Body of pancreas (tissue), 4 donors: Measurements from ENCODE around the gene TMSB10.

Experiments used
- POLR2A ChIP-seq, 3 donors: fragments of 450-650 bp; IDR thresholded peaks; one replicate each; pipeline ENCODE4 v1.6.1; 2016; ENCODE audit warnings: antibody characterized with exemption in 3 of 3, mild to moderate bottlenecking in 2 of 3
- TF ChIP-seq, protein P1 (sequence below), 7 experiments: fragments of 450-650 bp in 4 of 7; fragments of 200-600 bp in 3 of 7; sonication (generic) in 3 of 7; IDR thresholded peaks; one replicate each; pipeline ENCODE4 v1.5.1; 2016 to 2019; ENCODE audit warnings: antibody characterized with exemption in 7 of 7

DNA sequence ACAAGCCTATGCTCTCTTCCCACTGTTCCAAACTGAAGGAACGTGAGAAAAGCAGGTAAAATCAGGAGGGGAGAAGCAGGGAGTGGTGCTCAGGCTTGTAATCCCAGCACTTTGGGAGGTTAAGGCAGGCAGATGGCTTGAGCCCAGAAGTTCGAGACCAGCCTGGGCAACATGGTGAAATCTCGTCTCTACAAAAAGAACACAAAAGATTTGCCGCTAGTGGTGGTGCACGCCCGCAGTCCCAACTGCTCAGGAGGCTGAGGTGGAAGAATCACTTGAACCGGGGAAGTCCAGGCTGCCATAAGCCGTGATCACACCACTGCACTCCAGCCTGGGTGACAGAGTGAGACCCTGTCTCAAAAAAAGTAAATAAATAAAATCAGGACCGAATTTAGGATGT, 1.3 kb upstream of the TMSB10 start:
- TF ChIP-seq, protein P1, sequence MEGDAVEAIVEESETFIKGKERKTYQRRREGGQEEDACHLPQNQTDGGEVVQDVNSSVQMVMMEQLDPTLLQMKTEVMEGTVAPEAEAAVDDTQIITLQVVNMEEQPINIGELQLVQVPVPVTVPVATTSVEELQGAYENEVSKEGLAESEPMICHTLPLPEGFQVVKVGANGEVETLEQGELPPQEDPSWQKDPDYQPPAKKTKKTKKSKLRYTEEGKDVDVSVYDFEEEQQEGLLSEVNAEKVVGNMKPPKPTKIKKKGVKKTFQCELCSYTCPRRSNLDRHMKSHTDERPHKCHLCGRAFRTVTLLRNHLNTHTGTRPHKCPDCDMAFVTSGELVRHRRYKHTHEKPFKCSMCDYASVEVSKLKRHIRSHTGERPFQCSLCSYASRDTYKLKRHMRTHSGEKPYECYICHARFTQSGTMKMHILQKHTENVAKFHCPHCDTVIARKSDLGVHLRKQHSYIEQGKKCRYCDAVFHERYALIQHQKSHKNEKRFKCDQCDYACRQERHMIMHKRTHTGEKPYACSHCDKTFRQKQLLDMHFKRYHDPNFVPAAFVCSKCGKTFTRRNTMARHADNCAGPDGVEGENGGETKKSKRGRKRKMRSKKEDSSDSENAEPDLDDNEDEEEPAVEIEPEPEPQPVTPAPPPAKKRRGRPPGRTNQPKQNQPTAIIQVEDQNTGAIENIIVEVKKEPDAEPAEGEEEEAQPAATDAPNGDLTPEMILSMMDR (IDR thresholded peaks at IDR 0.05) = no peak
- no peak for TF ChIP-seq POLR2A (IDR thresholded peaks at IDR 0.05)
